ENCODE data around the gene MAD1L1.

MAD1L1 gene

DNA sequence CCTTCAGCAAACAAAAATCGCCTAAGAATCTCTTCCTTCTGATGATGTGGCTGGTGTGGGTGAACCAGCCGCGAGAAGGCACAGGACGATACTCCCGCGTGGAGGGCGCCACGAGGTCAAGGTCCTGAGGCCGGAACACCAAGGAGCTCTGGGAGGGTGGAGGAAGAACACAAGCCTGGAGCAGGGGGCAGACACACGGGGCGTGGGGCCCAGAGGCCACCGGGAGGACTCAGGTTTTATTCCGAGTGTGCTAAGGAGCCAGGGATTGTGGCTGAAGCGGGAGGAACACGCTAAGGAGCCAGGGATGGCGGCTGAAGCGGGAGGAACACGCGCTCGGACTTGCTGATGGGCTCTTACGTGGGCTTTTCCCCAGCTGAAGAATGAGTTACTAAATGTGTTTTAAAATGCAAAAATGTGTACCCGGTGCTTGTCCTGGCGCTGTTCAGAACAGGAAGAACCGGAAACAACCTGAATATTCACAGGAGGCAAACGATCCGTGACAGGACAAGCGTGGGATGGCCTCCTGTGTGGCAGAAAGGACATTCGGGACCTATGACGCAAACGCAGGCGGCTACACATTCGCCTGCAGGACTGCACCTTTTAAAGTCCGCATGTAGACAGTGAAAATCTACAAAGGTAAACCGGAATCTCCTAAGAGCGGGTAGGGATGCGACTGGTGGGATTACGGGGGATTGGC is 64.0 kb downstream of the MAD1L1 start:
- TF ChIP-seq ZNF221 (tag by site-specific recombination; IDR thresholded peaks at IDR 0.05; ENCODE audit: borderline replicate concordance), result no peak
- TF ChIP-seq ZNF596 (tag by site-specific recombination; IDR thresholded peaks at IDR 0.05), result no peak
- TF ChIP-seq EGR2 (tag by site-specific recombination; IDR thresholded peaks at IDR 0.05; ENCODE audit: low read depth), result no peak
- TF ChIP-seq GLIS2 (tag by site-specific recombination; IDR thresholded peaks at IDR 0.05), result no peak
- TF ChIP-seq ZNF560 (tag by site-specific recombination; IDR thresholded peaks at IDR 0.05; ENCODE audit: borderline replicate concordance), result no peak
- TF ChIP-seq, protein P1, sequence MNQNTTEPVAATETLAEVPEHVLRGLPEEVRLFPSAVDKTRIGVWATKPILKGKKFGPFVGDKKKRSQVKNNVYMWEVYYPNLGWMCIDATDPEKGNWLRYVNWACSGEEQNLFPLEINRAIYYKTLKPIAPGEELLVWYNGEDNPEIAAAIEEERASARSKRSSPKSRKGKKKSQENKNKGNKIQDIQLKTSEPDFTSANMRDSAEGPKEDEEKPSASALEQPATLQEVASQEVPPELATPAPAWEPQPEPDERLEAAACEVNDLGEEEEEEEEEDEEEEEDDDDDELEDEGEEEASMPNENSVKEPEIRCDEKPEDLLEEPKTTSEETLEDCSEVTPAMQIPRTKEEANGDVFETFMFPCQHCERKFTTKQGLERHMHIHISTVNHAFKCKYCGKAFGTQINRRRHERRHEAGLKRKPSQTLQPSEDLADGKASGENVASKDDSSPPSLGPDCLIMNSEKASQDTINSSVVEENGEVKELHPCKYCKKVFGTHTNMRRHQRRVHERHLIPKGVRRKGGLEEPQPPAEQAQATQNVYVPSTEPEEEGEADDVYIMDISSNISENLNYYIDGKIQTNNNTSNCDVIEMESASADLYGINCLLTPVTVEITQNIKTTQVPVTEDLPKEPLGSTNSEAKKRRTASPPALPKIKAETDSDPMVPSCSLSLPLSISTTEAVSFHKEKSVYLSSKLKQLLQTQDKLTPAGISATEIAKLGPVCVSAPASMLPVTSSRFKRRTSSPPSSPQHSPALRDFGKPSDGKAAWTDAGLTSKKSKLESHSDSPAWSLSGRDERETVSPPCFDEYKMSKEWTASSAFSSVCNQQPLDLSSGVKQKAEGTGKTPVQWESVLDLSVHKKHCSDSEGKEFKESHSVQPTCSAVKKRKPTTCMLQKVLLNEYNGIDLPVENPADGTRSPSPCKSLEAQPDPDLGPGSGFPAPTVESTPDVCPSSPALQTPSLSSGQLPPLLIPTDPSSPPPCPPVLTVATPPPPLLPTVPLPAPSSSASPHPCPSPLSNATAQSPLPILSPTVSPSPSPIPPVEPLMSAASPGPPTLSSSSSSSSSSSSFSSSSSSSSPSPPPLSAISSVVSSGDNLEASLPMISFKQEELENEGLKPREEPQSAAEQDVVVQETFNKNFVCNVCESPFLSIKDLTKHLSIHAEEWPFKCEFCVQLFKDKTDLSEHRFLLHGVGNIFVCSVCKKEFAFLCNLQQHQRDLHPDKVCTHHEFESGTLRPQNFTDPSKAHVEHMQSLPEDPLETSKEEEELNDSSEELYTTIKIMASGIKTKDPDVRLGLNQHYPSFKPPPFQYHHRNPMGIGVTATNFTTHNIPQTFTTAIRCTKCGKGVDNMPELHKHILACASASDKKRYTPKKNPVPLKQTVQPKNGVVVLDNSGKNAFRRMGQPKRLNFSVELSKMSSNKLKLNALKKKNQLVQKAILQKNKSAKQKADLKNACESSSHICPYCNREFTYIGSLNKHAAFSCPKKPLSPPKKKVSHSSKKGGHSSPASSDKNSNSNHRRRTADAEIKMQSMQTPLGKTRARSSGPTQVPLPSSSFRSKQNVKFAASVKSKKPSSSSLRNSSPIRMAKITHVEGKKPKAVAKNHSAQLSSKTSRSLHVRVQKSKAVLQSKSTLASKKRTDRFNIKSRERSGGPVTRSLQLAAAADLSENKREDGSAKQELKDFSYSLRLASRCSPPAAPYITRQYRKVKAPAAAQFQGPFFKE (tag by site-specific recombination; IDR thresholded peaks at IDR 0.05; ENCODE audit: borderline replicate concordance), result no peak
- TF ChIP-seq HOXA7 (CRISPR knock-in tag; IDR thresholded peaks at IDR 0.05; ENCODE audit: borderline replicate concordance), result no peak
- TF ChIP-seq TRIM28 (IDR thresholded peaks at IDR 0.05; ENCODE audit: borderline replicate concordance, low read length), result no peak
- no peak for TF ChIP-seq ZNF837 (tag by site-specific recombination; IDR thresholded peaks at IDR 0.05)
- no peak for TF ChIP-seq ZBTB17 (tag by site-specific recombination; IDR thresholded peaks at IDR 0.05)
- TF ChIP-seq, protein P2, sequence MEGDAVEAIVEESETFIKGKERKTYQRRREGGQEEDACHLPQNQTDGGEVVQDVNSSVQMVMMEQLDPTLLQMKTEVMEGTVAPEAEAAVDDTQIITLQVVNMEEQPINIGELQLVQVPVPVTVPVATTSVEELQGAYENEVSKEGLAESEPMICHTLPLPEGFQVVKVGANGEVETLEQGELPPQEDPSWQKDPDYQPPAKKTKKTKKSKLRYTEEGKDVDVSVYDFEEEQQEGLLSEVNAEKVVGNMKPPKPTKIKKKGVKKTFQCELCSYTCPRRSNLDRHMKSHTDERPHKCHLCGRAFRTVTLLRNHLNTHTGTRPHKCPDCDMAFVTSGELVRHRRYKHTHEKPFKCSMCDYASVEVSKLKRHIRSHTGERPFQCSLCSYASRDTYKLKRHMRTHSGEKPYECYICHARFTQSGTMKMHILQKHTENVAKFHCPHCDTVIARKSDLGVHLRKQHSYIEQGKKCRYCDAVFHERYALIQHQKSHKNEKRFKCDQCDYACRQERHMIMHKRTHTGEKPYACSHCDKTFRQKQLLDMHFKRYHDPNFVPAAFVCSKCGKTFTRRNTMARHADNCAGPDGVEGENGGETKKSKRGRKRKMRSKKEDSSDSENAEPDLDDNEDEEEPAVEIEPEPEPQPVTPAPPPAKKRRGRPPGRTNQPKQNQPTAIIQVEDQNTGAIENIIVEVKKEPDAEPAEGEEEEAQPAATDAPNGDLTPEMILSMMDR (tag by site-specific recombination; IDR thresholded peaks at IDR 0.05), result no peak
- no peak for TF ChIP-seq ZNF768 (tag by site-specific recombination; IDR thresholded peaks at IDR 0.05)
- TF ChIP-seq ZNF155 (tag by site-specific recombination; IDR thresholded peaks at IDR 0.05), result no peak
- no peak for TF ChIP-seq ZNF266 (tag by site-specific recombination; IDR thresholded peaks at IDR 0.05; ENCODE audit: low read depth)
- TF ChIP-seq, protein P3, sequence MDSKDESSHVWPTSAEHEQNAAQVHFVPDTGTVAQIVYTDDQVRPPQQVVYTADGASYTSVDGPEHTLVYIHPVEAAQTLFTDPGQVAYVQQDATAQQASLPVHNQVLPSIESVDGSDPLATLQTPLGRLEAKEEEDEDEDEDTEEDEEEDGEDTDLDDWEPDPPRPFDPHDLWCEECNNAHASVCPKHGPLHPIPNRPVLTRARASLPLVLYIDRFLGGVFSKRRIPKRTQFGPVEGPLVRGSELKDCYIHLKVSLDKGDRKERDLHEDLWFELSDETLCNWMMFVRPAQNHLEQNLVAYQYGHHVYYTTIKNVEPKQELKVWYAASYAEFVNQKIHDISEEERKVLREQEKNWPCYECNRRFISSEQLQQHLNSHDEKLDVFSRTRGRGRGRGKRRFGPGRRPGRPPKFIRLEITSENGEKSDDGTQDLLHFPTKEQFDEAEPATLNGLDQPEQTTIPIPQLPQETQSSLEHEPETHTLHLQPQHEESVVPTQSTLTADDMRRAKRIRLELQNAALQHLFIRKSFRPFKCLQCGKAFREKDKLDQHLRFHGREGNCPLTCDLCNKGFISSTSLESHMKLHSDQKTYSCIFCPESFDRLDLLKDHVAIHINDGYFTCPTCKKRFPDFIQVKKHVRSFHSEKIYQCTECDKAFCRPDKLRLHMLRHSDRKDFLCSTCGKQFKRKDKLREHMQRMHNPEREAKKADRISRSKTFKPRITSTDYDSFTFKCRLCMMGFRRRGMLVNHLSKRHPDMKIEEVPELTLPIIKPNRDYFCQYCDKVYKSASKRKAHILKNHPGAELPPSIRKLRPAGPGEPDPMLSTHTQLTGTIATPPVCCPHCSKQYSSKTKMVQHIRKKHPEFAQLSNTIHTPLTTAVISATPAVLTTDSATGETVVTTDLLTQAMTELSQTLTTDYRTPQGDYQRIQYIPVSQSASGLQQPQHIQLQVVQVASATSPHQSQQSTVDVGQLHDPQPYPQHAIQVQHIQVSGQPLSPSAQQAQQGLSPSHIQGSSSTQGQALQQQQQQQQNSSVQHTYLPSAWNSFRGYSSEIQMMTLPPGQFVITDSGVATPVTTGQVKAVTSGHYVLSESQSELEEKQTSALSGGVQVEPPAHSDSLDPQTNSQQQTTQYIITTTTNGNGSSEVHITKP (tag by site-specific recombination; IDR thresholded peaks at IDR 0.05), result no peak
- TF ChIP-seq KLF9 (tag by site-specific recombination; IDR thresholded peaks at IDR 0.05; ENCODE audit: low read depth), result no peak
- TF ChIP-seq ZFP69B (tag by site-specific recombination; IDR thresholded peaks at IDR 0.05), result no peak
- no peak for TF ChIP-seq ZNF426 (tag by site-specific recombination; IDR thresholded peaks at IDR 0.05)
- TF ChIP-seq, protein P4, sequence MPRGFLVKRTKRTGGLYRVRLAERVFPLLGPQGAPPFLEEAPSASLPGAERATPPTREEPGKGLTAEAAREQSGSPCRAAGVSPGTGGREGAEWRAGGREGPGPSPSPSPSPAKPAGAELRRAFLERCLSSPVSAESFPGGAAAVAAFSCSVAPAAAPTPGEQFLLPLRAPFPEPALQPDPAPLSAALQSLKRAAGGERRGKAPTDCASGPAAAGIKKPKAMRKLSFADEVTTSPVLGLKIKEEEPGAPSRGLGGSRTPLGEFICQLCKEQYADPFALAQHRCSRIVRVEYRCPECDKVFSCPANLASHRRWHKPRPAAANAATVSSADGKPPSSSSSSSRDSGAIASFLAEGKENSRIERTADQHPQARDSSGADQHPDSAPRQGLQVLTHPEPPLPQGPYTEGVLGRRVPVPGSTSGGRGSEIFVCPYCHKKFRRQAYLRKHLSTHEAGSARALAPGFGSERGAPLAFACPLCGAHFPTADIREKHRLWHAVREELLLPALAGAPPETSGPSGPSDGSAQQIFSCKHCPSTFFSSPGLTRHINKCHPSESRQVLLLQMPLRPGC (tag by site-specific recombination; IDR thresholded peaks at IDR 0.05), result no peak
- ChIA-PET CTCF (interaction anchor here (0.7 kb wide), 1 partner anchor 14 kb away, joined by 3 read pairs; no protein-coding TSS in a partner anchor), POLR2A (no interaction called here)
- no peaks in the 10 kb centered on the region for H3K9me3 ChIP-seq (ENCODE audit: control insufficient read depth, insufficient read depth, low read depth, low read length)
- no peak overlapping the region for H3K27ac ChIP-seq (ENCODE audit: extremely low read depth, low read depth, low read length)
- peaks cover 6% of the 10 kb centered on the region for H3K4me1 ChIP-seq (ENCODE audit: control insufficient read depth, insufficient read depth, low read length)
- H3K36me3 ChIP-seq (ENCODE audit: control insufficient read depth in 2 of 2, insufficient read depth in 1 of 2, low read length in 2 of 2), result peaks cover 0 to 16% of the 10 kb centered on the region in 2 experiments; a peak in 1 of 3 replicates
- no peak overlapping the region for H3K4me3 ChIP-seq (ENCODE audit: low read depth, low read length)

Data from HEK293 (cell line).